MM.1S (cell line): ENCODE results near the gene FARP2.

Experiments used
- EZH2 ChIP-seq: fragments of 300-600 bp; sonication (generic); optimal IDR thresholded peaks from 2 replicates; pipeline ENCODE3; 2017; ENCODE audit warnings: low read depth, mild to moderate bottlenecking, antibody characterized with exemption, low read length, mixed read lengths
- EZH2phosphoT487 ChIP-seq: fragments of 300-600 bp; sonication (generic); IDR thresholded peaks from 2 replicates; pipeline ENCODE4 v1.6.1; 2018; ENCODE audit warnings: antibody characterized with exemption, low read length
- TF ChIP-seq, protein P1 (sequence below): fragments of 300-600 bp; sonication (generic); IDR thresholded peaks from 2 replicates; pipeline ENCODE4 v1.5.1; 2016; ENCODE audit warnings: antibody characterized with exemption, low read length, mixed read lengths

DNA sequence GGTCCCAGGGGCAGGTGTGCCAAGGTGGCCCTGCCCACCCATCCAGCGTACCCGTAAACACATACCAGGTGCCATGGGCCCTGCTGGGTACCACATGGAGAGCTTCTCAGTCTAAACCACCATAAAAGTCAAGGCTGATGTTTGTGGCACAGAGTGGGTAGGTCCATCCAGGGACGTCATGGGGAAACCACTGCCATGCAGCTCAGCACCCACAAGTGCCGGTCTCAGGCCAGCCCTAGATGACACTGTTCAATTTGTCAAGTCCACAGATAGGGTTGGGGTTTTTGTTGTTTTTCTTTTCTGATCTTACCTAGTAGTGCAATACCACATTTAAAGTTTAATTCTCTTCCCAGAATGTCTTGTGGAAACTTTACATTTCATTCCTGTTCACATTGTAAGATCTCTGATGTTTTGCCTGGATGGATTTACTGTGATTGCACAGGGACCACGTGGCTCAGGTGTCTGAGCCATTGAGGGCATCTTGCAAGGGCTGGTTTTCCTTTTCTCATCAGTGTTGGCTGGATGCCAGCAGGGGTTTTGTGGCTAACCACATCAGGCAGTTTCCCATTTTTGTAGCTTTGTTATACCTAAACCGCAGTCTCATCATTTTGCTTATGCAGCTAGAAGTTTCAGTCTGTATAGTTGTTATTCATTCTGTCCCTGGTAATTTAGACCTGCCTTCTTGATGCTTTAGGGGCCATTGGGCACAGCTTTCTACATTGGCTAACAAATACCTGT is 87.6 kb downstream of the FARP2 start:
- TF ChIP-seq, protein P1, sequence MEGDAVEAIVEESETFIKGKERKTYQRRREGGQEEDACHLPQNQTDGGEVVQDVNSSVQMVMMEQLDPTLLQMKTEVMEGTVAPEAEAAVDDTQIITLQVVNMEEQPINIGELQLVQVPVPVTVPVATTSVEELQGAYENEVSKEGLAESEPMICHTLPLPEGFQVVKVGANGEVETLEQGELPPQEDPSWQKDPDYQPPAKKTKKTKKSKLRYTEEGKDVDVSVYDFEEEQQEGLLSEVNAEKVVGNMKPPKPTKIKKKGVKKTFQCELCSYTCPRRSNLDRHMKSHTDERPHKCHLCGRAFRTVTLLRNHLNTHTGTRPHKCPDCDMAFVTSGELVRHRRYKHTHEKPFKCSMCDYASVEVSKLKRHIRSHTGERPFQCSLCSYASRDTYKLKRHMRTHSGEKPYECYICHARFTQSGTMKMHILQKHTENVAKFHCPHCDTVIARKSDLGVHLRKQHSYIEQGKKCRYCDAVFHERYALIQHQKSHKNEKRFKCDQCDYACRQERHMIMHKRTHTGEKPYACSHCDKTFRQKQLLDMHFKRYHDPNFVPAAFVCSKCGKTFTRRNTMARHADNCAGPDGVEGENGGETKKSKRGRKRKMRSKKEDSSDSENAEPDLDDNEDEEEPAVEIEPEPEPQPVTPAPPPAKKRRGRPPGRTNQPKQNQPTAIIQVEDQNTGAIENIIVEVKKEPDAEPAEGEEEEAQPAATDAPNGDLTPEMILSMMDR = no peak
- TF ChIP-seq EZH2 (no peak), EZH2phosphoT487 (no peak)
